KMS-11 (cell line): Measurements from ENCODE around the gene STX12.
"Not testable (repeated sequence)": the region's sequence is repeated elsewhere in the genome, so short reads cannot be mapped to it uniquely, and the experiment has no call there.

Experiments used
- H2AFZ ChIP-seq: fragments of 200-600 bp; sonication (generic); 2 replicates; pipeline ENCODE4 v1.6.1; 2016; ENCODE audit warnings: antibody characterized with exemption, mixed run types, low read depth
- H3K27ac ChIP-seq: fragments of 200-600 bp; sonication (generic); 2 replicates; pipeline ENCODE4 v1.6.1; 2016; ENCODE audit warnings: mild to moderate bottlenecking, mixed run types
- H3K27me3 ChIP-seq: fragments of 200-600 bp; sonication (generic); 2 replicates; pipeline ENCODE4 v1.6.1; 2017; ENCODE audit warnings: mild to moderate bottlenecking, low read depth, mixed run types, moderate library complexity; ENCODE audit not compliant: insufficient read depth
- H3K36me3 ChIP-seq: fragments of 200-600 bp; sonication (generic); 2 replicates; pipeline ENCODE4 v1.6.1; 2017; ENCODE audit warnings: mild to moderate bottlenecking, mixed run types; ENCODE audit not compliant: insufficient read depth
- H3K4me1 ChIP-seq: fragments of 200-600 bp; sonication (generic); 2 replicates; pipeline ENCODE4 v1.6.1; 2016; ENCODE audit warnings: mild to moderate bottlenecking, low read depth, mixed run types; ENCODE audit not compliant: poor library complexity, severe bottlenecking
- H3K4me2 ChIP-seq: fragments of 200-600 bp; sonication (generic); 2 replicates; pipeline ENCODE4 v1.7.0; 2016; ENCODE audit warnings: mild to moderate bottlenecking, mixed run types
- H3K4me3 ChIP-seq: fragments of 200-600 bp; sonication (generic); IDR thresholded peaks from 2 replicates; pipeline ENCODE4 v1.6.1; 2017; ENCODE audit warnings: low read depth, low read length, mixed read lengths; ENCODE audit not compliant: insufficient read depth
- H3K79me2 ChIP-seq: fragments of 200-600 bp; sonication (generic); 2 replicates; pipeline ENCODE4 v1.6.1; 2016; ENCODE audit warnings: low read depth, mixed run types; ENCODE audit not compliant: insufficient read depth
- H3K9ac ChIP-seq: fragments of 200-600 bp; sonication (generic); 2 replicates; pipeline ENCODE4 v1.6.1; 2016; ENCODE audit warnings: mild to moderate bottlenecking, mixed run types
- H4K20me1 ChIP-seq: fragments of 200-600 bp; sonication (generic); 2 replicates; pipeline ENCODE4 v1.6.1; 2016; ENCODE audit warnings: mild to moderate bottlenecking, mixed run types; ENCODE audit not compliant: insufficient read depth
- TF ChIP-seq, protein P1 (sequence below): fragments of 200-600 bp; sonication (generic); conservative IDR thresholded peaks from 2 replicates; pipeline ENCODE4 v1.6.1; 2017; ENCODE audit warnings: low read depth, mild to moderate bottlenecking, antibody characterized with exemption, low read length, moderate library complexity, mixed read lengths

STX12 gene

DNA sequence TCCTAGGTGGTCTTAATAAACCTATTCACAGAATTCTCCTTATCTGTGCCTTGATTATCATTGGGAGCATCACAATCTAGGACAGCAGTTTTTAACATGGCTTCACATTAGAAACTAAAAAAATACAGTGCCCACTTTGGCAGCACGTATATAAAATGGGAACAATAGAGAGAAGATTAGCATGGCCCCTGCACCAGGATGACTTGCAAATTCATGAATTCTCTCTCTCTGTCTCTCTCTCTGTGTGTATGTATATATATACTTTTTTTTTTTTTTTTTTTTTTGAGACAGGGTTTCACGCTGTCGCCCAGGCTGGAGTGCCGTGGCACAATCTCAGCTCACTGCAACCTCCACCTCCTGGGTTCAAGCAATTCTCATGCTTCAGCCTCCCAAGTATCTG lies 51.4 kb downstream of the STX12 start:
- H3K79me2 ChIP-seq = no peaks in the 10 kb centered on the region
- no peaks in the 10 kb centered on the region; the same call in 1 of the 2 replicates for H3K36me3 ChIP-seq
- H3K27me3 ChIP-seq = no peaks in the 10 kb centered on the region
- H3K4me1 ChIP-seq = no peaks in the 10 kb centered on the region
- H3K9ac ChIP-seq = no peak overlapping the region
- H3K27ac ChIP-seq = no peak overlapping the region
- H3K4me2 ChIP-seq = no peak overlapping the region
- no peaks in the 10 kb centered on the region for H4K20me1 ChIP-seq
- no peak overlapping the region for H3K4me3 ChIP-seq
- no peak overlapping the region for H2AFZ ChIP-seq
- TF ChIP-seq, protein P1, sequence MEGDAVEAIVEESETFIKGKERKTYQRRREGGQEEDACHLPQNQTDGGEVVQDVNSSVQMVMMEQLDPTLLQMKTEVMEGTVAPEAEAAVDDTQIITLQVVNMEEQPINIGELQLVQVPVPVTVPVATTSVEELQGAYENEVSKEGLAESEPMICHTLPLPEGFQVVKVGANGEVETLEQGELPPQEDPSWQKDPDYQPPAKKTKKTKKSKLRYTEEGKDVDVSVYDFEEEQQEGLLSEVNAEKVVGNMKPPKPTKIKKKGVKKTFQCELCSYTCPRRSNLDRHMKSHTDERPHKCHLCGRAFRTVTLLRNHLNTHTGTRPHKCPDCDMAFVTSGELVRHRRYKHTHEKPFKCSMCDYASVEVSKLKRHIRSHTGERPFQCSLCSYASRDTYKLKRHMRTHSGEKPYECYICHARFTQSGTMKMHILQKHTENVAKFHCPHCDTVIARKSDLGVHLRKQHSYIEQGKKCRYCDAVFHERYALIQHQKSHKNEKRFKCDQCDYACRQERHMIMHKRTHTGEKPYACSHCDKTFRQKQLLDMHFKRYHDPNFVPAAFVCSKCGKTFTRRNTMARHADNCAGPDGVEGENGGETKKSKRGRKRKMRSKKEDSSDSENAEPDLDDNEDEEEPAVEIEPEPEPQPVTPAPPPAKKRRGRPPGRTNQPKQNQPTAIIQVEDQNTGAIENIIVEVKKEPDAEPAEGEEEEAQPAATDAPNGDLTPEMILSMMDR = no peak

DNA sequence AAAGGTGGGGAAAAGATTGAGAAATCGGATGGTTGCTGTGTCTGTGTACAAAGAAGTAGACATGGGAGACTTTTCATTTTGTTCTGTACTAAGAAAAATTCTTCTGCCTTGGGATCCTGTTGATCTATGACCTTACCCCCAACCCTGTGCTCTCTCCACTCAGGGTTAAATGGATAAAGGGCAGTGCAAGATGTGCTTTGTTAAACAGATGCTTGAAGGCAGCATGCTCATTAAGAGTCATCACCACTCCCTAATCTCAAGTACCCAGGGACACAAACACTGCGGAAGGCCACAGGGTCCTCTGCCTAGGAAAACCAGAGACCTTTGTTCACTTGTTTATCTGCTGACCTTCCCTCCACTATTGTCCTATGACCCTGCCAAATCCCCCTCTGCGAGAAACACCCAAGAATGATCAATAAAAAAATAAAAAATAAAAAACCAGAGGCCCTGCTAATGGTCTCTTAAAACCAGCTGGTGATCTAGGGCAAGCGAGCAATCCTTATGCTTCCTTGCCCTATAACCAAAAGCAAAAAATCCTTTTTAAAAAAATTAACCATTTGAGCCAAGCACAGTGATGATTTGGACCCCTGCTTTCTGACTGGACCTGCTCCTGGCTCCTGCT lies 56.4 kb downstream of the STX12 start:
- not testable (repeated sequence) for H3K27me3 ChIP-seq, H3K4me3 ChIP-seq, H3K9ac ChIP-seq, H4K20me1 ChIP-seq, H3K27ac ChIP-seq, H3K36me3 ChIP-seq
- Histone ChIP-seq H3K79me2 (peaks cover 38% of the 10 kb centered on the region), H3K4me2 (peak overlapping the region; percentile 38; the same call in 1 of the 2 replicates), H3K4me1 (peaks cover 23% of the 10 kb centered on the region), H2AFZ (peak overlapping the region; percentile 92; the same call in 1 of the 2 replicates)

- H3K4me2 ChIP-seq = peak within 1 kb of the TSS; percentile 99
- H2AFZ ChIP-seq = peak within 1 kb of the TSS; percentile 92
- peak within 1 kb of the TSS; percentile 86 for H3K27ac ChIP-seq
- peaks cover 52% of the 10 kb centered on the region for H3K79me2 ChIP-seq
- H3K27me3 ChIP-seq = no peaks in the 10 kb centered on the region
- H3K36me3 ChIP-seq = peaks cover 4% of the 10 kb centered on the region; the same call in 1 of the 2 replicates
- TF ChIP-seq, protein P1 = no peak
- H3K4me1 ChIP-seq = peaks cover 23% of the 10 kb centered on the region
- peak within 1 kb of the TSS; percentile 95 for H3K9ac ChIP-seq
- H3K4me3 ChIP-seq = peak within 1 kb of the TSS; percentile 54
- peaks cover 3% of the 10 kb centered on the region; the same call in 1 of the 2 replicates for H4K20me1 ChIP-seq
Measured at GRCh38 chr1:27830621-27831440, 57.8 kb downstream of the STX12 start, which contains the start of gene PPP1R8. Gene PPP1R8 (plus strand): TSS chr1:27830782. CDS start chr1:27830836, 54 bp downstream.

DNA sequence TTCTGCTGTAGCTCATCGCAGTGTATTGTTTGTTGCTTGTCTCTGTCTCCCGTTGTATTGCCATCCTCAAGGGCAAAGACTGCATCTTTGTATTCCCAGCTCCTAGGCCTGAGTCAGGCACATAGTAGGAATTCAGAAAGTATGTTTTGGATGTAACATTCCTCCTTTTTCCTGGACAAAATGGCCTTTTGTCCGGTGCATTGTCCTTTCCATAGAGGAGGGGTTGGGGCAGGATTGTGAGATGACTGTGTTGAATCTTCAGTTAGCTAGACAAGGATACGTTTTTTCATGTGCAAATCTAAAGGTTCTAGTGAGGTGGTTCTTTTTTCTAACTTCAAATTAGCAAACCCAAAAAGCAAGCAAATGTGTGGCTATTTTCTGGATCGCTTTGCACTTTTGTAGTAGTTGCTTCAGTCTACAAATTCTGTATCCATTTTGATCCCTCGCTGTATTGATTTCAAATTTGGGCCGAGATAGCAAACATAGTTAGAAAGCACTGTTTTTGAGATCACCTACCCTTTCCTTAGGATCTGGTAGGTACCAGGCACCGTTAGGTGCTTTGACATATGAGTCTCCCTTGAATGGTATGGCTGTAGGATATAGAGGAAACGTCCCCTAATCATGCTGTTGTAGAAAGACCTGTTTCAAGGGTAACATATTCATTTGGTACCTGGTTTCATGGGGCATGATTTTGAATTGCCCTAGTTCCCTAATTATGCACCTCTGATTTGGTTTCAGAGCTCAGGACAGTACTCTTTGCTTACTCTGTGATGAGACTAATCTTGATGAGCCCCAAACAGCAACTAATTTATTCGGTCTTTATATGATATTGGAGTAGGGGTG lies 58.8 kb downstream of the STX12 start:
- H3K27ac ChIP-seq = peak overlapping the region; percentile 86; the same call in 1 of the 2 replicates
- H2AFZ ChIP-seq = peak overlapping the region; percentile 92; the same call in 1 of the 2 replicates

More for the DNA sequence above, 58.8 kb downstream of the STX12 start:
- TF ChIP-seq, protein P1 = no peak
- peaks cover 59% of the 10 kb centered on the region for H3K79me2 ChIP-seq
- peak overlapping the region; percentile 99 for H3K4me2 ChIP-seq
- H3K27me3 ChIP-seq = no peaks in the 10 kb centered on the region
- peaks cover 3% of the 10 kb centered on the region; the same call in 1 of the 2 replicates for H4K20me1 ChIP-seq
- H3K36me3 ChIP-seq = peaks cover 4% of the 10 kb centered on the region; the same call in 1 of the 2 replicates
- H3K4me1 ChIP-seq = peaks cover 23% of the 10 kb centered on the region
- peak overlapping the region; percentile 95; the same call in 1 of the 2 replicates for H3K9ac ChIP-seq
- no peak overlapping the region for H3K4me3 ChIP-seq
